Activated effector memory CD4-positive, alpha-beta T cell treated with Interleukin-2 at 50 U/mL for 16 hours (primary cell): ENCODE results near the gene CAPN7.
"Not testable (repeated sequence)": the region's sequence is repeated elsewhere in the genome, so short reads cannot be mapped to it uniquely, and the experiment has no call there.

Source experiments
- DNase-seq: peaks from one replicate; pipeline ENCODE4 v3.0.0-alpha.2; 2020

CAPN7 gene

GRCh38 chr3:15205934-15206661 is at the start of gene CAPN7:
CAPN7 (plus strand) TSS chr3:15206246; CDS start chr3:15206496, 250 bp downstream.
- peak; percentile 94 for DNase-seq

GRCh38 chr3:15157441-15157840 is 48.6 kb upstream of the CAPN7 start:
- no peak for DNase-seq

- no peak for DNase-seq
These were observed 46.4 kb upstream of the CAPN7 start for GRCh38 chr3:15159501-15160136.

- no peak for DNase-seq
These were observed 45.4 kb upstream of the CAPN7 start for GRCh38 chr3:15160662-15161061.

- DNase-seq = no peak
These were observed 44.9 kb upstream of the CAPN7 start for GRCh38 chr3:15161133-15161532.

- DNase-seq = not testable (repeated sequence)
These were observed 42.4 kb upstream of the CAPN7 start for GRCh38 chr3:15163656-15164055.

- DNase-seq = no peak
These were observed 41.7 kb upstream of the CAPN7 start for GRCh38 chr3:15164340-15164739.

GRCh38 chr3:15165061-15165460 is 41.0 kb upstream of the CAPN7 start:
- DNase-seq = no peak

- not testable (repeated sequence) for DNase-seq
These were observed 39.7 kb upstream of the CAPN7 start for GRCh38 chr3:15166391-15166790.

GRCh38 chr3:15171096-15171495 is 35.0 kb upstream of the CAPN7 start:
- no peak for DNase-seq

GRCh38 chr3:15172806-15173205 is 33.2 kb upstream of the CAPN7 start:
- no peak for DNase-seq

- DNase-seq = no peak
These were observed 31.1 kb upstream of the CAPN7 start for GRCh38 chr3:15174953-15175352.

- DNase-seq = no peak
These were observed 30.4 kb upstream of the CAPN7 start for GRCh38 chr3:15175605-15176004.

- no peak for DNase-seq
These were observed 25.9 kb upstream of the CAPN7 start for GRCh38 chr3:15180042-15180611.

- no peak for DNase-seq
These were observed 24.5 kb upstream of the CAPN7 start for GRCh38 chr3:15181511-15181910.

- no peak for DNase-seq
These were observed 24.1 kb upstream of the CAPN7 start for GRCh38 chr3:15181963-15182362.

- no peak for DNase-seq
These were observed 23.0 kb upstream of the CAPN7 start for GRCh38 chr3:15183011-15183410.

- DNase-seq = no peak
These were observed 20.6 kb upstream of the CAPN7 start for GRCh38 chr3:15185404-15185803.

- DNase-seq = no peak
These were observed 20.0 kb upstream of the CAPN7 start for GRCh38 chr3:15186101-15186476.

GRCh38 chr3:15186477-15187164 is 19.4 kb upstream of the CAPN7 start:
- not testable (repeated sequence) for DNase-seq

- DNase-seq = no peak
These were observed 8.6 kb upstream of the CAPN7 start for GRCh38 chr3:15197340-15198029.

GRCh38 chr3:15198686-15199085 is 7.4 kb upstream of the CAPN7 start:
- DNase-seq = no peak

- no peak for DNase-seq
These were observed 6.4 kb upstream of the CAPN7 start for GRCh38 chr3:15199493-15200105.
